HCT116 (cell line): ENCODE measurements around the gene FEZF1. TPM values are rescaled to one million over a fixed set of nuclear protein-coding genes. Genes with fewer than 3 reads are reported as not detected.

ENCODE experiments used
- ATAC-seq: fragments of 200-7000 bp; cut with Tn5 transposase; 2 replicates; pipeline ENCODE4 v1.9.1; 2020; ENCODE audit warnings: mild to moderate bottlenecking, moderate library complexity
- BruUV-seq: library from RNA; stranded (reverse); fragments of 400-500 nt; replicated peaks from 2 replicates; lab custom pipeline; 2021; lab: Mats Ljungman, UMichigan
- CTCF ChIA-PET: fragments of 300-600 bp; sonication (Branson Sonifier 250); formaldehyde crosslinking; loops from one replicate; lab custom pipeline; 2021; ENCODE audit warnings: antibody characterized with exemption; lab: Charles Lee
- POLR2A ChIA-PET: fragments of 300-600, 350-600 bp; sonication (Branson Sonifier 250); formaldehyde crosslinking; loops from one replicate; lab custom pipeline; 2021; ENCODE audit warnings: antibody characterized with exemption; lab: Charles Lee
- RAD21 ChIA-PET, 2 experiments: fragments of 300-600 bp; sonication (Branson Sonifier 250); formaldehyde crosslinking; loops; one replicate each; lab custom pipeline; 2023; ENCODE audit warnings: low total read pairs in 2 of 2; ENCODE audit not compliant: uncharacterized antibody in 2 of 2, unreplicated experiment in 2 of 2, low non-redundant PET in 1 of 2; lab: Charles Lee
- DNase-seq: peaks from one replicate; pipeline ENCODE4 v3.0.0-alpha.2; 2010; ENCODE audit warnings: low read depth, low spot score
- H2AFZ ChIP-seq: fragments of 200-600 bp; shearing (Covaris generic), sonication (generic); 2 replicates; pipeline ENCODE4 v1.6.1; 2017; ENCODE audit warnings: low read depth, mixed run types, mixed read lengths, antibody characterized with exemption, low read length; ENCODE audit not compliant: poor library complexity, severe bottlenecking
- H3K27ac ChIP-seq: 2 replicates; pipeline ENCODE4 v1.5.1; 2012; ENCODE audit warnings: low read depth, low read length
- H3K27me3 ChIP-seq: fragments of 200-600 bp; sonication (generic); 2 replicates; pipeline ENCODE4 v1.6.1; 2016; ENCODE audit warnings: mixed run types, low read length, mixed read lengths; ENCODE audit not compliant: insufficient read depth
- H3K36me3 ChIP-seq, 2 experiments: fragments of 200-500 bp in 1 of 2; fragments of 200-600 bp in 1 of 2; sonication (Bioruptor generic) in 1 of 2; sonication (generic) in 1 of 2; 2 replicates each; pipeline versions ENCODE4 v1.5.1 to v1.6.1; 2014 to 2016; ENCODE audit warnings: low read length in 2 of 2, inconsistent platforms in 1 of 2, mixed read lengths in 1 of 2, mixed run types in 1 of 2; ENCODE audit not compliant: insufficient read depth in 2 of 2, control insufficient read depth in 1 of 2
- H3K4me1 ChIP-seq, 2 experiments: fragments of 200-600 bp in 1 of 2; sonication (generic) in 1 of 2; 2 replicates each; pipeline versions ENCODE4 v1.5.1 to v1.6.1; 2012 to 2017; ENCODE audit warnings: low read length in 2 of 2, inconsistent platforms in 1 of 2, mild to moderate bottlenecking in 1 of 2, mixed read lengths in 1 of 2, mixed run types in 1 of 2, moderate library complexity in 1 of 2; ENCODE audit not compliant: insufficient read depth in 2 of 2, control insufficient read depth in 1 of 2
- H3K4me2 ChIP-seq: fragments of 200-600 bp; sonication (generic); 2 replicates; pipeline ENCODE4 v1.6.1; 2017; ENCODE audit warnings: mixed run types, low read length, mixed read lengths
- H3K4me3 ChIP-seq, 2 experiments: fragments of 200-600 bp in 1 of 2; sonication (generic) in 1 of 2; replicated peaks in 1 of 2; 2 replicates each; pipeline ENCODE4 v1.5.1; 2011 to 2016; ENCODE audit warnings: low read length in 2 of 2, control low read depth in 1 of 2, low read depth in 1 of 2, mild to moderate bottlenecking in 1 of 2, mixed read lengths in 1 of 2, mixed run types in 1 of 2
- H3K79me2 ChIP-seq: fragments of 200-600 bp; sonication (generic); 2 replicates; pipeline ENCODE4 v1.6.1; 2017; ENCODE audit warnings: mild to moderate bottlenecking, mixed run types, low read length, moderate library complexity, mixed read lengths; ENCODE audit not compliant: insufficient read depth
- H3K9ac ChIP-seq: fragments of 200-600 bp; sonication (generic); 2 replicates; pipeline ENCODE4 v1.6.1; 2016; ENCODE audit warnings: low read length, mixed read lengths
- H3K9me2 ChIP-seq: fragments of 200-600 bp; sonication (generic), shearing (Covaris generic); 2 replicates; pipeline ENCODE4 v1.6.1; 2017; ENCODE audit warnings: mixed run types, mild to moderate bottlenecking, moderate library complexity; ENCODE audit not compliant: insufficient read depth
- H3K9me3 ChIP-seq, 2 experiments: fragments of 200-500 bp in 1 of 2; fragments of 200-600 bp in 1 of 2; sonication (Bioruptor generic) in 1 of 2; sonication (generic) in 1 of 2; 2 replicates each; pipeline ENCODE4 v1.6.1; 2014 to 2017; ENCODE audit warnings: low read length in 2 of 2, mixed read lengths in 2 of 2, inconsistent platforms in 1 of 2, low read depth in 1 of 2, mild to moderate bottlenecking in 1 of 2, mixed run types in 1 of 2, moderate library complexity in 1 of 2; ENCODE audit not compliant: control insufficient read depth in 1 of 2, insufficient read depth in 1 of 2
- H4K20me1 ChIP-seq: fragments of 200-600 bp; sonication (generic), shearing (Covaris generic); 2 replicates; pipeline ENCODE4 v1.6.1; 2017; ENCODE audit warnings: mixed run types, mild to moderate bottlenecking, moderate library complexity; ENCODE audit not compliant: insufficient read depth
- SRF ChIP-seq: IDR thresholded peaks from 2 replicates; pipeline ENCODE4 v1.6.1; 2012; ENCODE audit warnings: low read depth
- intact Hi-C: fragments of 100-400 bp; cut with micrococcal nuclease; formaldehyde crosslinking; loops from 2 replicates; pipeline ENCODE4 v1.10.0; 2022
- total RNA-seq: library from RNA; stranded (reverse); gene quantifications from one replicate; pipeline ENCODE4 v1.2.1, GENCODE V29; 2021; ENCODE audit not compliant: unreplicated experiment

Gene FEZF1
- total RNA-seq, 1 experiment from 2014 or later, result 0.37 TPM

DNA sequence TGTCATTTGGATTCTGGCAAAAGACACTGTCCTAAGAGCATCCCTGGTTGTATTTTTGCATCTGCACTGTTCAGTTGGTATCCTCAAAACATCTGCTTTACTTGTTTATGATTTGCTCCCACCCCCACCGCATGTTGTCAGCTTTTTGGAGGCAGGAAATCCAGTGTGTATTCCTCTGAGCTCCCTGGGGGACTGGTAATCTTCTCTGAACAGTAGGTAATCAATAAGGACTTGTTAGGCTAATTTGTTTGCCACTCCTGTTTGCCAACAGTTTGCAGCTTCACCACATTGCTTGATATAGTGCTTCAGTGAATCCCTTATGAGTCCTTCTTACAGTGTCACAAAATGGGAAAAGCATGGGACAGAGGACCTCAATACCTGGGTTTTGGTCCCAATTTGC lies 49.1 kb downstream of the FEZF1 start:
- Histone ChIP-seq H3K36me3 (no peaks in the 10 kb centered on the region), H2AFZ (no peak overlapping the region), H3K27me3 (no peaks in the 10 kb centered on the region; the same call in 1 of the 2 replicates), H3K79me2 (no peaks in the 10 kb centered on the region), H3K4me3 (no peak overlapping the region), H3K4me1 (no peaks in the 10 kb centered on the region), H3K9ac (no peak overlapping the region), H3K27ac (no peak overlapping the region), H3K4me2 (no peak overlapping the region), H3K9me3 (no peaks in the 10 kb centered on the region), H4K20me1 (no peaks in the 10 kb centered on the region), H3K9me2 (no peaks in the 10 kb centered on the region)
- ATAC-seq (no peak), DNase-seq (no peak)
- TF ChIP-seq SRF, result no peak
- intact Hi-C loops, result no loop called here
- POLR2A ChIA-PET, result no interaction called here
- RAD21 ChIA-PET, result no interaction called here
- CTCF ChIA-PET, result no interaction called here
- no TSS peak for BruUV-seq

Other genes starting within 250 kb of the FEZF1 start
- 5.1 TPM for gene AASS, start 160.5 kb downstream of the FEZF1 start, total RNA-seq